B cell (primary cell): ENCODE results near the gene MAML2. TPM values are rescaled to one million over a fixed set of nuclear protein-coding genes. Genes with fewer than 3 reads are reported as not detected.

ENCODE experiments used
- ATAC-seq: fragments of 200-7000 bp; cut with Tn5 transposase; one replicate; pipeline ENCODE4 v1.10.0; 2021; ENCODE audit warnings: low read depth, mild to moderate bottlenecking, moderate number of reproducible peaks, moderate library complexity
- CTCF ChIA-PET: fragments of 350-600 bp; sonication (Branson Sonifier 250); formaldehyde crosslinking; loops from one replicate; lab custom pipeline; 2021; ENCODE audit warnings: antibody characterized with exemption, inconsistent platforms; lab: Charles Lee
- POLR2A ChIA-PET: fragments of 350-600 bp; sonication (Branson Sonifier 250); formaldehyde crosslinking; loops from one replicate; lab custom pipeline; 2021; ENCODE audit warnings: antibody characterized with exemption; lab: Charles Lee
- DNase-seq: peaks from one replicate; pipeline ENCODE4 v3.0.0; 2013
- H2AFZ ChIP-seq: 2 replicates; pipeline ENCODE4 v1.6.1; 2012; ENCODE audit warnings: mild to moderate bottlenecking, low read depth, low read length; ENCODE audit not compliant: insufficient read depth, poor library complexity, severe bottlenecking
- H3K27ac ChIP-seq, 2 donors: 1 replicate in 1 of 2; 2 replicates in 1 of 2; pipeline ENCODE4 v1.5.1; 2012 to 2013; ENCODE audit warnings: low read length in 2 of 2, mild to moderate bottlenecking in 2 of 2, moderate library complexity in 1 of 2
- H3K27me3 ChIP-seq, 4 experiments: fragments of 200-600 bp in 1 of 4; sonication (generic) in 1 of 4; replicated peaks in 1 of 4; 1 replicate in 2 of 4; 2 replicates in 2 of 4; pipeline versions ENCODE4 v1.6.1 to v1.7.0; 2013 to 2016; ENCODE audit warnings: low read length in 3 of 4, mild to moderate bottlenecking in 2 of 4, mixed read lengths in 1 of 4, moderate library complexity in 1 of 4; ENCODE audit not compliant: insufficient read depth in 4 of 4, control insufficient read depth in 3 of 4; ENCODE audit errors: control extremely low read depth in 1 of 4
- H3K36me3 ChIP-seq, 2 experiments: replicated peaks in 1 of 2; 1 replicate in 1 of 2; 2 replicates in 1 of 2; pipeline versions ENCODE4 v1.6.1 to v1.7.1; 2013; ENCODE audit warnings: low read length in 1 of 2; ENCODE audit not compliant: insufficient read depth in 2 of 2, control insufficient read depth in 1 of 2; ENCODE audit errors: control extremely low read depth in 1 of 2, extremely low read depth in 1 of 2
- H3K4me1 ChIP-seq, 2 donors: fragments of 200-600 bp in 1 of 2; sonication (generic) in 1 of 2; 1 replicate in 1 of 2; 2 replicates in 1 of 2; pipeline versions ENCODE4 v1.5.1 to v1.6.1; 2013 to 2017; ENCODE audit warnings: low read length in 2 of 2; ENCODE audit not compliant: control insufficient read depth in 2 of 2, insufficient read depth in 2 of 2
- H3K4me2 ChIP-seq: replicated peaks from 2 replicates; pipeline ENCODE3; 2012; ENCODE audit warnings: mild to moderate bottlenecking, low read depth, low read length; ENCODE audit not compliant: poor library complexity, severe bottlenecking
- H3K4me3 ChIP-seq, 5 experiments: fragments of 200-600 bp in 1 of 5; sonication (generic) in 1 of 5; 1 replicate in 3 of 5; 2 replicates in 2 of 5; pipeline versions ENCODE4 v1.5.1 to v1.7.0; 2011 to 2016; ENCODE audit warnings: low read length in 4 of 5, mild to moderate bottlenecking in 4 of 5, low read depth in 2 of 5, control low read depth in 1 of 5, moderate library complexity in 1 of 5; ENCODE audit not compliant: insufficient read depth in 1 of 5; ENCODE audit errors: control extremely low read depth in 1 of 5, extremely low read depth in 1 of 5
- H3K79me2 ChIP-seq: fragments of 200-600 bp; sonication (generic); one replicate; pipeline ENCODE4 v1.6.0; 2016; ENCODE audit warnings: low read length; ENCODE audit not compliant: control insufficient read depth, insufficient read depth
- H3K9ac ChIP-seq: fragments of 200-600 bp; sonication (generic); 2 replicates; pipeline ENCODE4 v1.6.1; 2017; ENCODE audit warnings: mild to moderate bottlenecking, low read length, moderate library complexity
- H3K9me3 ChIP-seq, 3 donors: one replicate each; pipeline versions ENCODE4 v1.6.1 to v1.7.1; 2013; ENCODE audit warnings: low read length in 2 of 3; ENCODE audit not compliant: control insufficient read depth in 2 of 3, insufficient read depth in 1 of 3; ENCODE audit errors: control extremely low read depth in 1 of 3
- H4K20me1 ChIP-seq: 2 replicates; pipeline ENCODE4 v1.6.0; 2012; ENCODE audit warnings: mild to moderate bottlenecking, low read length; ENCODE audit not compliant: insufficient read depth, control insufficient read depth, poor library complexity, severe bottlenecking
- H3K27ac Mint-ChIP-seq: one replicate; pipeline ENCODE4 v1.8.0; 2021; ENCODE audit warnings: mixed read lengths
- H3K27me3 Mint-ChIP-seq: one replicate; pipeline ENCODE4 v1.8.0; 2021; ENCODE audit warnings: mixed read lengths
- H3K4me1 Mint-ChIP-seq: one replicate; pipeline ENCODE4 v1.8.0; 2021; ENCODE audit warnings: mixed read lengths
- H3K4me3 Mint-ChIP-seq: one replicate; pipeline ENCODE4 v1.8.0; 2021; ENCODE audit warnings: mixed read lengths
- H3K9me3 Mint-ChIP-seq: one replicate; pipeline ENCODE4 v1.8.0; 2022; ENCODE audit warnings: mixed read lengths; ENCODE audit not compliant: insufficient read depth
- CTCF ChIP-seq: fragments of 200-600 bp; IDR thresholded peaks from one replicate; pipeline ENCODE4 v1.8.0; 2022; ENCODE audit warnings: antibody characterized with exemption, mild to moderate bottlenecking
- EZH2 ChIP-seq: IDR thresholded peaks from 2 replicates; pipeline ENCODE4 v1.6.1; 2012; ENCODE audit warnings: borderline replicate concordance, low read depth, mild to moderate bottlenecking, moderate library complexity, low read length; ENCODE audit not compliant: insufficient read depth, poor library complexity, severe bottlenecking
- WGBS: methylation state at CpG from one replicate; pipeline ENCODE4 v1.1.5; 2013; ENCODE audit warnings: missing lambda C conversion rate; ENCODE audit not compliant: insufficient coverage; 5-methylcytosine and 5-hydroxymethylcytosine counted together
- intact Hi-C: fragments of 100-400 bp; cut with micrococcal nuclease; formaldehyde crosslinking; loops from one replicate; pipeline ENCODE4 v1.10.0; 2022
- polyA plus RNA-seq: library from polyadenylated mRNA; depleted of rRNA; stranded (reverse); fragments of >200 nt; gene quantifications from 2 replicates; pipeline ENCODE4 v1.2.3, GENCODE V29; 2012
- total RNA-seq, 2 donors: library from RNA; stranded (reverse); fragments of 120-200 nt in 1 of 2; gene quantifications; 1 replicate in 1 of 2; 2 replicates in 1 of 2; pipeline versions ENCODE4 v1.2.3 to v1.2.4, GENCODE V29; 2013 to 2022

The MAML2 gene
- total and polyA plus RNA-seq, 2 donors (not counting 1 experiment from before 2014, with no cell fraction given), result 10.7 to 26.4 TPM

GRCh38 chr11:96111308-96111707 lies 231.7 kb downstream of the MAML2 start:
- TF ChIP-seq CTCF, result no peak
- Histone ChIP-seq H4K20me1 (no peaks in the 10 kb centered on the region), H3K4me1 (no peaks in the 10 kb centered on the region), H3K4me3 (no peak overlapping the region), H3K4me2 (no peak overlapping the region), H2AFZ (no peak overlapping the region), H3K79me2 (no peaks in the 10 kb centered on the region), H3K27me3 (no peaks in the 10 kb centered on the region), H3K36me3 (peaks cover 0 to 4% of the 10 kb centered on the region in 2 experiments), H3K9me3 (no peaks in the 10 kb centered on the region), H3K9ac (no peak overlapping the region), H3K27ac (no peak overlapping the region)
- H3K4me3 Mint-ChIP-seq, result no peak overlapping the region
- DNase-seq (no peak), ATAC-seq (no peak)
- peaks cover 5% of the 10 kb centered on the region for H3K4me1 Mint-ChIP-seq
- no peak overlapping the region for H3K27ac Mint-ChIP-seq
- ChIA-PET CTCF (interaction anchor here (1.5 kb wide), 1 partner anchor 232 kb away, joined by 4 read pairs; the partner anchor contains the start of gene MAML2), POLR2A (interaction anchor here (0.7 kb wide), 1 partner anchor 67 kb away, joined by 3 read pairs; no protein-coding TSS in a partner anchor)
- H3K27me3 Mint-ChIP-seq, result no peaks in the 10 kb centered on the region
- no CpG with 5 or more reads among the region's 5 CpGs for WGBS
- intact Hi-C loops, result no loop called here
- no peaks in the 10 kb centered on the region for H3K9me3 Mint-ChIP-seq

GRCh38 chr11:96110302-96110701 lies 232.7 kb downstream of the MAML2 start:
- DNase-seq (no peak), ATAC-seq (no peak)
- H3K4me3 Mint-ChIP-seq, result no peak overlapping the region
- ChIA-PET POLR2A (no interaction called here), CTCF (no interaction called here)
- no peaks in the 10 kb centered on the region for H3K9me3 Mint-ChIP-seq
- no peak overlapping the region for H3K4me3 ChIP-seq
- H3K4me2 ChIP-seq, result no peak overlapping the region
- no peak overlapping the region for H3K9ac ChIP-seq
- WGBS, result no CpG with 5 or more reads among the region's 4 CpGs
- no peaks in the 10 kb centered on the region for H3K27me3 Mint-ChIP-seq
- no peak overlapping the region for H3K27ac ChIP-seq
- H3K27ac Mint-ChIP-seq, result no peak overlapping the region
- peaks cover 3% of the 10 kb centered on the region for H3K4me1 Mint-ChIP-seq
- TF ChIP-seq CTCF (no peak), EZH2 (no peak)
- no peaks in the 10 kb centered on the region for H3K79me2 ChIP-seq
- H3K9me3 ChIP-seq, result no peaks in the 10 kb centered on the region
- H3K27me3 ChIP-seq, result no peaks in the 10 kb centered on the region
- intact Hi-C loops, result no loop called here
- no peak overlapping the region for H2AFZ ChIP-seq
- H3K4me1 ChIP-seq, result no peaks in the 10 kb centered on the region
- H3K36me3 ChIP-seq, result peaks cover 0 to under 1% of the 10 kb centered on the region in 2 experiments
- H4K20me1 ChIP-seq, result no peaks in the 10 kb centered on the region
